WTC11 (cell line): ENCODE measurements around the gene HMGN4. TPM values are rescaled to one million over a fixed set of nuclear protein-coding genes. Genes with fewer than 3 reads are reported as not detected.

Experiments
- AFF4 ChIP-seq: sonication (generic); formaldehyde crosslinking; IDR thresholded peaks from 2 replicates; pipeline ENCODE4 v1.8.1; 2023; ENCODE audit warnings: mild to moderate bottlenecking, missing genetic modification reagents, borderline replicate concordance
- ARID4B ChIP-seq: sonication (generic); formaldehyde crosslinking; IDR thresholded peaks from 2 replicates; pipeline ENCODE4 v1.8.0; 2023; ENCODE audit warnings: missing genetic modification reagents, mild to moderate bottlenecking, borderline replicate concordance
- CREM ChIP-seq: sonication (generic); formaldehyde crosslinking; IDR thresholded peaks from 2 replicates; pipeline ENCODE4 v1.8.1; 2022; ENCODE audit warnings: mild to moderate bottlenecking, missing genetic modification reagents, moderate library complexity
- E2F5 ChIP-seq: sonication (generic); formaldehyde crosslinking; IDR thresholded peaks from 2 replicates; pipeline ENCODE4 v1.8.1; 2022; ENCODE audit warnings: mild to moderate bottlenecking, moderate library complexity, missing genetic modification reagents
- HMGXB4 ChIP-seq: sonication (generic); formaldehyde crosslinking; IDR thresholded peaks from 2 replicates; pipeline ENCODE4 v1.8.1; 2023; ENCODE audit warnings: mild to moderate bottlenecking, moderate library complexity, missing genetic modification reagents
- ZNF396 ChIP-seq: fragments of 250-450 bp; sonication (Bioruptor Pico); IDR thresholded peaks from 2 replicates; pipeline ENCODE4 v1.8.0; 2021; ENCODE audit warnings: mild to moderate bottlenecking, moderate library complexity, borderline replicate concordance
- total RNA-seq: library from RNA; stranded (reverse); gene quantifications from 3 replicates; pipeline ENCODE4 v1.2.3, GENCODE V29; 2021

The HMGN4 gene
- total RNA-seq, 1 experiment from 2014 or later, result 57.1 TPM

GRCh38 chr6:26595669-26596269 lies 57.6 kb downstream of the HMGN4 start (continued):
- TF ChIP-seq ARID4B (peak; percentile 46; the same call in 1 of the 2 replicates), HMGXB4 (peak; percentile 88), AFF4 (no peak), ZNF396 (CRISPR knock-in tag) (no peak), E2F5 (CRISPR knock-in tag) (peak; percentile 57; the same call in 1 of the 2 replicates), CREM (CRISPR knock-in tag) (0 out of 2 replicates have a peak, but pooled peaks have one; percentile 56)

Other genes starting within 250 kb of the HMGN4 start
- 3.4 to 7.4 TPM (median 7.0 TPM) in 3 replicates for gene BTN3A2, start 173.2 kb upstream of the HMGN4 start, total RNA-seq
- gene BTN2A2, start 155.3 kb upstream of the HMGN4 start, total RNA-seq, result 15.6 to 18.0 TPM (median 16.2 TPM) in 3 replicates
- gene BTN3A1, start 136.1 kb upstream of the HMGN4 start, total RNA-seq, result 4.5 to 7.3 TPM (median 7.2 TPM) in 3 replicates
- 4.3 to 4.5 TPM (median 4.5 TPM) in 3 replicates for gene BTN3A3, start 97.9 kb upstream of the HMGN4 start, total RNA-seq
- 9.3 to 9.9 TPM (median 9.5 TPM) in 3 replicates for gene BTN2A1, start 80.4 kb upstream of the HMGN4 start, total RNA-seq
- 0.14 to 0.15 TPM in 2 of 3 replicates, not detected in the other for gene BTN1A1, start 38.1 kb upstream of the HMGN4 start, total RNA-seq
- gene ABT1, start 58.6 kb downstream of the HMGN4 start, total RNA-seq, result 21.0 to 22.1 TPM (median 21.6 TPM) in 3 replicates
- 42.9 to 50.8 TPM (median 47.3 TPM) in 3 replicates for gene ZNF322, start 121.4 kb downstream of the HMGN4 start, total RNA-seq